Tibial nerve (tissue), 3 donors: ENCODE results near the gene SFXN3.

Experiments
- POLR2A ChIP-seq, 2 donors: fragments of 450-650 bp; IDR thresholded peaks; one replicate each; pipeline ENCODE4 v1.6.1; 2017; ENCODE audit warnings: antibody characterized with exemption in 2 of 2, mild to moderate bottlenecking in 2 of 2, moderate library complexity in 2 of 2
- TF ChIP-seq, protein P1 (sequence below), 5 experiments: fragments of 200-600 bp in 3 of 5; fragments of 450-650 bp in 2 of 5; sonication (generic) in 3 of 5; IDR thresholded peaks; one replicate each; pipeline ENCODE4 v1.5.1; 2016 to 2019; ENCODE audit warnings: antibody characterized with exemption in 5 of 5, mild to moderate bottlenecking in 3 of 5, moderate library complexity in 2 of 5

DNA sequence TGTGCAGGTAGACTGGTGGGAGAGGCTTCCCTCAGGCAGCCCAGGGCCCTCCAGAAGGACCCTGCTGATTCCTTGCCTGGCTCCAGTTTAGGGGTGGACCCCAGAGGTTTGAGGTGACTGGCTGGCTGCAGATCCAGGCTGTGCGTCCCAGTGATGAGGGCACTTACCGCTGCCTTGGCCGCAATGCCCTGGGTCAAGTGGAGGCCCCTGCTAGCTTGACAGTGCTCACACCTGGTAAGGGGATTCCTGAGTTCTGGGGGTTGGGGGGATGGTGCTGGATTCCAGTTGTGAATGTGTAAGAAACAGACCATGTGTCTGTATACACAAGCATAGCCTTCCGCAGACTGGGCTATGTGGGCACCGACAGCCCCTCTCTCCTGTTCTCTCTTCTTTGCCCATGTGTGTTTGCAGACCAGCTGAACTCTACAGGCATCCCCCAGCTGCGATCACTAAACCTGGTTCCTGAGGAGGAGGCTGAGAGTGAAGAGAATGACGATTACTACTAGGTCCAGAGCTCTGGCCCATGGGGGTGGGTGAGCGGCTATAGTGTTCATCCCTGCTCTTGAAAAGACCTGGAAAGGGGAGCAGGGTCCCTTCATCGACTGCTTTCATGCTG is 33.5 kb downstream of the SFXN3 start:
- TF ChIP-seq, protein P1, sequence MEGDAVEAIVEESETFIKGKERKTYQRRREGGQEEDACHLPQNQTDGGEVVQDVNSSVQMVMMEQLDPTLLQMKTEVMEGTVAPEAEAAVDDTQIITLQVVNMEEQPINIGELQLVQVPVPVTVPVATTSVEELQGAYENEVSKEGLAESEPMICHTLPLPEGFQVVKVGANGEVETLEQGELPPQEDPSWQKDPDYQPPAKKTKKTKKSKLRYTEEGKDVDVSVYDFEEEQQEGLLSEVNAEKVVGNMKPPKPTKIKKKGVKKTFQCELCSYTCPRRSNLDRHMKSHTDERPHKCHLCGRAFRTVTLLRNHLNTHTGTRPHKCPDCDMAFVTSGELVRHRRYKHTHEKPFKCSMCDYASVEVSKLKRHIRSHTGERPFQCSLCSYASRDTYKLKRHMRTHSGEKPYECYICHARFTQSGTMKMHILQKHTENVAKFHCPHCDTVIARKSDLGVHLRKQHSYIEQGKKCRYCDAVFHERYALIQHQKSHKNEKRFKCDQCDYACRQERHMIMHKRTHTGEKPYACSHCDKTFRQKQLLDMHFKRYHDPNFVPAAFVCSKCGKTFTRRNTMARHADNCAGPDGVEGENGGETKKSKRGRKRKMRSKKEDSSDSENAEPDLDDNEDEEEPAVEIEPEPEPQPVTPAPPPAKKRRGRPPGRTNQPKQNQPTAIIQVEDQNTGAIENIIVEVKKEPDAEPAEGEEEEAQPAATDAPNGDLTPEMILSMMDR (IDR thresholded peaks at IDR 0.05): no peak
- no peak for TF ChIP-seq POLR2A (IDR thresholded peaks at IDR 0.05)
